Coronary artery (tissue), 2 donors: ENCODE results near the gene ZNF609.

Source experiments
- DNase-seq: peaks from one replicate; pipeline ENCODE4 v3.0.0-alpha.2; 2017; ENCODE audit warnings: low spot score
- H3K27ac ChIP-seq, 2 donors: fragments of 200-600 bp; sonication (generic); one replicate each; pipeline ENCODE4 v1.5.1; 2016 to 2019
- H3K4me3 ChIP-seq: fragments of 200-600 bp; sonication (generic); 2 replicates; pipeline ENCODE4 v1.5.1; 2016; ENCODE audit warnings: mild to moderate bottlenecking, moderate library complexity
- CTCF ChIP-seq: fragments of 200-600 bp; sonication (generic); IDR thresholded peaks from one replicate; pipeline ENCODE4 v1.5.1; 2019; ENCODE audit warnings: antibody characterized with exemption

ZNF609 gene

GRCh38 chr15:64656508-64656907, 196.1 kb downstream of the ZNF609 start:
- H3K27ac ChIP-seq, result no peak overlapping the region
- no peak for DNase-seq
- TF ChIP-seq CTCF, result no peak
- H3K4me3 ChIP-seq, result no peak overlapping the region

GRCh38 chr15:64665179-64665578, 204.8 kb downstream of the ZNF609 start:
- no peak for TF ChIP-seq CTCF
- Histone ChIP-seq H3K27ac (no peak overlapping the region), H3K4me3 (no peak overlapping the region)
- DNase-seq, result no peak

- no peak for TF ChIP-seq CTCF
- Histone ChIP-seq H3K27ac (no peak overlapping the region), H3K4me3 (no peak overlapping the region)
- DNase-seq, result no peak
Measured at GRCh38 chr15:64667736-64668161, 207.4 kb downstream of the ZNF609 start.

GRCh38 chr15:64673866-64674265, 213.5 kb downstream of the ZNF609 start:
- no peak overlapping the region for H3K4me3 ChIP-seq
- DNase-seq, result no peak
- no peak for TF ChIP-seq CTCF
- H3K27ac ChIP-seq, result no peak overlapping the region

- Histone ChIP-seq H3K27ac (no peak overlapping the region), H3K4me3 (no peak overlapping the region)
- TF ChIP-seq CTCF, result no peak
- no peak for DNase-seq
Measured at GRCh38 chr15:64678126-64678819, 217.9 kb downstream of the ZNF609 start.

GRCh38 chr15:64680097-64680496, 219.7 kb downstream of the ZNF609 start:
- Histone ChIP-seq H3K4me3 (no peak overlapping the region), H3K27ac (no peak overlapping the region)
- no peak for TF ChIP-seq CTCF
- DNase-seq, result no peak

GRCh38 chr15:64681424-64682024, 221.1 kb downstream of the ZNF609 start:
- DNase-seq, result no peak
- peak; percentile 22 for TF ChIP-seq CTCF
- no peak overlapping the region for H3K27ac ChIP-seq
- no peak overlapping the region for H3K4me3 ChIP-seq
